Activated CD4-positive, CD25-positive, alpha-beta regulatory T cell treated with anti-CD3 and anti-CD28 coated beads, Interleukin-2, amount 50 U/mL, for 16 hours (primary cell): ENCODE data around the gene DHX16.

ENCODE experiments used
- DNase-seq: peaks from one replicate; pipeline ENCODE4 v3.0.0-alpha.2; 2020; ENCODE audit warnings: low read depth, low spot score

DHX16 gene

DNA sequence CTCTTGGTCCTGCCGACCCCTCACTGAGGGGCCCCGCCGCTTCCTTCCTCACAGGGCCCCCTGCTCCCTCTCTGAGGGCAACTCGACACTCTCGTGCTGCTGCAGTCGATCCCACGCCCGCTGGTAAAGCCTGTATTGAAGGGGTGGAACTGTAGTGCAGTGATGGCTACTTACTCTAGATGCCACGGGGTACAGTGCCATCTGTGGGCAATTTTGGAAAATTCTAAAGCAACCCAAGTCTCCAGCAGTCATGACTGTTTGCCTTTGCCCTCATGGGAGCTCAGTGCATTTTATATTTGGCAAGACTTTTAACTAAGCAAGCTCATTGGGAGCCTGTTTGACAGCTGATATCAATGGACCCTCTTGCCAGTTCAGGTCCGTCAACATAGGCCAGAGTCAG is 32.3 kb downstream of the DHX16 start:
- DNase-seq, result no peak

- DNase-seq, result no peak
Measured at GRCh38 chr6:30635834-30636233, 37.0 kb downstream of the DHX16 start.

- DNase-seq, result peak; percentile 72
Measured at GRCh38 chr6:30626484-30627366, 46.1 kb downstream of the DHX16 start, which contains the start of gene ATAT1. TSS of gene ATAT1 (plus strand) at chr6:30626874.

DNA sequence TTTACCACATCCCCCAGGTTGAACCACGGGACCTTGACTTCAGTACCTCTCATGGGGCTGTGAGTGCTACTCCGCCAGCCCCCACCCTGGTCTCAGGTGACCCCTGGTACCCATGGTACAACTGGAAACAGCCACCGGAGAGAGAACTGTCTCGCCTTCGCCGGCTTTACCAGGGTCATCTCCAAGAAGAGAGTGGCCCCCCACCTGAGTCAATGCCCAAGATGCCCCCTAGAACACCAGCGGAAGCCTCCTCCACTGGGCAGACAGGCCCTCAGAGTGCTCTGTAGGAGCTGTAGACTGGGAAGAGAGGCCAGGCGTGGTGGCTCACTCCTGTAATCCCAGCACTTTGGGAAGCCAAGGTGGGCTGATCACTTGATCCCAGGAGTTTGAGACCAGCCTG is 47.3 kb downstream of the DHX16 start:
- no peak for DNase-seq

GRCh38 chr6:30619561-30619960 is 53.2 kb downstream of the DHX16 start:
- no peak for DNase-seq

DNA sequence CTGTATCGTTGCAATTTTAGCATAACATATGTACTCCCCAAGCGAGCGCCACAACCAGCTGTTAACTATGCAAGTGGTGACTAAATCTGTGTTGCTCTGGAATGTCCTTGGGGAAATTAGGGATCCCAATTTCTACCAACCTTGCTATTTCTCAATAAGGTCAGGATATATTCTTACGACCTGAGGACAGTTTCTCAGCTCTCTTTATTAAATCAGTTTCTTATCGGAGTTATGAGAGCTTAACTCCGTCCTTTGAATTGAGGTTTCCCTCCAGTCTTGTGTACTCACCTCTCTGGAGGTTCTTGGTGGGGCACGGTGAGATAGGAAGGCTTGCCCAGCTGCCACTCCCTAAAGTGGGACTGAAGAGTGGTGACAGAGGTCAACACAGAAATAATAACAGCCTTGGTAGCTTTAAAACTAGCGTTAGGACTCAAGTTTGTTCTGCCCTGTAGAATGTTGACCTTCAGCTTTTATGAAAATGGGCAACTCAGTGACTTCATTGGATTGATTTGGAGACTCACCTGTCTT is 54.5 kb downstream of the DHX16 start:
- no peak for DNase-seq

DNA sequence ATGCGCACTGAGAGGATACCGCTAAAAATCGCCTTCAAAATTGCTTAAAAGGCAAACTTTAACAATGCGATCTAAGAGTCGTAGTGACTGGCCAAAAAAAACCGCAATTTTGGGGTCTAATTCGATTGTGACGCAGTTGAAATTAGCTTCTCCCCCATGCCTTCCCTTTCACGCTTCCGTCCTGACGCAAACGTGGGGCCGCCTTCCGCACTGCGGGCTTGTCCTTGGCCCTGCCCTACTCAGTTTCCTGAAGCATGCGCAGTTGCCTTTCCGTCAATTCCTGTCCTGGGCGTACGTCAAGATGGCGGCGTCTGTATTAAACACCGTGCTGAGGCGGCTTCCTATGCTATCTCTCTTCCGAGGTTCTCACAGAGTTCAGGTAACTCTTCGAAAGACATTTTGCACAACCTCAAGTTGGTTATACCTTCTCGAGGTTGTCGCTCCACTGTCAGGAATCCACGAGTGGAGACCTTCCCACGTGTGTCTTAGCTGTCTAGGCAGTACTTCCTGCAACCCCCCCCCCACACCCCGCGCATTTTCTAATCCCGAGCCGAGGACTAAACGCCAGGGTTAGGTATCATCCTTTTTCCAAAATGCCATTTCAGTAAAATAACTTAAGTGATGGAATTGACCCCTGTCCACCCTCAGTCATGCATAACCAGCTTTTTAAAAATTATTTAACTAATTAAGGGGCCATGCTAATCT is 55.1 kb downstream of the DHX16 start, which contains the start of gene MRPS18B:
TSS of gene MRPS18B (plus strand) at position 276 of the 705 bp plus-strand sequence. CDS start at position 302, 26 bp downstream.
- DNase-seq, result peak; percentile 98

DNA sequence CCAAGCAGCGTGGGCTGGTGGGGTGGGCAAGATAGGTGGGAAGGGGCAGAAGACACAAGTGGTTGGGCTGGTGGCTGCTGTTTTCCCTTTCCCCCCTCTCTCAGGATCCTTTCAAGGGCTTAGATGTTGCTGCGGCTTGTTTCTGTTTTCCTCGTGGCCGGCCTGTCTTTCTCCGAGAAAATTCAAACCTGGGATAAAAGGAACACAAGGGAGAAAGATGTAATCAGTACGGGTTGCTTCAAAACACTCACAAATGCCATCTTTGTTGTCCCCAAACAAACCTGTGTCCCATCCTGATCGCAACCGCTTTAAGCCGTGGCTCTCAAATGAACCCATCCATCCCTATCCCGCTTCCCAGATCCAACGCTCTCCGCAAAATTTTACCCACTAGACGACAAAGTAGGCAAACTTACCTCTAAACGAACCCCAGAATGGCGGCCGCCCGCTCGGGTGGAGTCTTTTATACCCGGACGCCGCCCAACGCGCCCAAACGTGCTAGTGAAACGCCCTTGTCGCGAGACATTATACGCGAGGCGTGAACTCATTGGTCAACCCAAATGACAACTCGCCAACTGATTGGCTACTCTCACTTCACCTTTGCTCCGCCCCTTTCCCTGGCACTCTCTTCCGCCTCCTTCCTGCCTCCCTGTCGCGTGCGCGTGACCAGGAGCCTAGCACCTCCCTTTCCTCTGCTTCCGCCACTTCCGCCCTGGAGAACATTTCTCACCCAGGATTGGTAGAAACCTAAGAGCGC is 55.8 kb downstream of the DHX16 start, which contains the start of gene PPP1R10:
TSS of gene PPP1R10 (minus strand) at position 433 of the 754 bp plus-strand sequence. CDS start 7,299 bp downstream, outside the sequence.
- DNase-seq, result peak; percentile 98

DNA sequence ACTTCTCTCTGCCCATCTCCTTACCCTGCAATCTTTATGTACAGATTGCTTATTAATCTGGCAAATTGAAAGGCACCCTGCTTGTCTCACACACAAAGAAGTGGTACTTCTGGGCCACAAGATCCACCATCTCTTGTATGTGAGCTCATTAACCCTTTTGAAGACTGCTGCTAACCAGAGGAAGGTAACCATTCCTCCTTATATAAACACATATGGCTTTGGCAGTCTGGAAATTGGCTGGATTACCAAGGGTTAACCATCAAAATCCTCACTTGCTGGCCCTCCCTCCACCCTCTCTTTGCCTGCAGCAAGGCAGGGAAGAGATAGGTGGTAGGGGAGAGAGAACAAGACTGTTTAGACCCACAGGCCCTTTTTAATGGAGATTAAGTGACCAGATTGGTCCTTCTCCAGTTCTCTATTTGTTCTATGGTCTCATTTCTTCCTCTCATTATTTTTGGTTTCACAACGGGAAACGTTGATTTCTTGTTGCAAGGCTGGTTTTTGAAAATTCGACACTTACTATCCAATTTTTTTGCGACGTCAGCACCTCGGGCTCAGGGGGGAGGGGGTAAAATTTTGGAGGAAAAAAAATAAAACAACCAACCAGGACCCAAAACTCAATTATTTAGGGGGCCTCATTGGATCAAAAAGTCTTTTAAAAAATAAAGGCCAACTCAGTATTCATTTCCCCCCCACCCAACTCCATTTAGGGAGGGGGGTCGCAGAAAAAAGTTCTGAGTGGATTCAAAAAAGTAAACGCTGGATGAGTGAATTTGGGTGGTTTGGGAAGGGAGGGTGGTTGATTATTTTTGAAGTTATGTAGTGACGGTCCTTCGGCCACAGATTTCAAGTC is 56.6 kb downstream of the DHX16 start:
- no peak for DNase-seq

DNA sequence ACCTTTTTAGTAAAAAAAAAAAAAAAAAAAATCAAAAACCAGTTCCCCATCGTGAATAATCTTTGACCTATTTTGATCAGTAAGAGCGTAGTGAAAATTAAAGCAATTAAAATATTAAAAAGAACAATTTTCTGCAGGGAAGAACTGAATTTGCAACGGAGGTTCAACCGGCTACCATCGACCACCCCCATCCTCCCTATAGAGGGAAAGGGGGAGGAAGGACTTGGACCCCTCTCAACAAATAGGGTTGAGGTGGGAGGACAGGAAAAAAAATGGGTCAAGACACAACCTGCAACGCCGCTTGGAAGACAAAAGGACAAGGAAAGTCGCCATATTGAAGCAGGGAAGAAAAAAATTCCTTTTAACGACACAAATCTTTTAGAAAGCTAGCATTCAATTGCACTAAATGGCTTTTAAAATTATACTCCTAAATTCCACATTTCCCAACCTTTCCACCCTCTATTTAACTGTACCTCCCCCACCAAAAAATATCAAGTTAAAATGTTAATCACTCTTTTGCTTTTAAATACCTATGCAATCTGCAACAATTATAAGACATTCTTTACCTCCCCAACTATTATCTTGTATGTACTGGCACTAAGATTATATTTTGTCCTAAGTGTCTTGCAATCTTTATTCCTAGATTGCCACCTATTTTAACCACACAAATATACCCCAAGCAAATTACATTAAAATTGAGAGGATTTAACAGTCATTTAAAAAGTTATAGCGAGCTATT is 57.4 kb downstream of the DHX16 start:
- DNase-seq, result no peak

DNA sequence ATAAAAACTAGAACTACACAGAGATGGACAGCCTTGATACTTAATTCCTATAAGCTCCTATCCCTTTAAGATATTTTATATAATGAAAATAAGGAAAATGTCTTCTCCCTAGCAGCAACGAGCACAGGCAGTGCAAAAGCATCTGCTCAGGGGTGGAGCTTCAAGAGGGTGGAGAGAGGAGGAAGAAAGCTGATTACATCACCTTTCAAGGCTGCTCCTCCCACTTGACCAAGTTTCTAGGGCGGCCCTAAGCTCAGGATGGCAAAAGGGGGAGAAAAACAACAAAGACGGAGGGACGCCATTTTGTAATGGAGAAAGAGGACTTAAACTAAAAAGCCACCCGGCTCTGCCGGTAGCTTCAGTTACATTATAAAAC is 58.0 kb downstream of the DHX16 start:
- DNase-seq, result peak; percentile 78

- DNase-seq, result no peak
Measured at GRCh38 chr6:30614044-30614842, 58.6 kb downstream of the DHX16 start.

DNA sequence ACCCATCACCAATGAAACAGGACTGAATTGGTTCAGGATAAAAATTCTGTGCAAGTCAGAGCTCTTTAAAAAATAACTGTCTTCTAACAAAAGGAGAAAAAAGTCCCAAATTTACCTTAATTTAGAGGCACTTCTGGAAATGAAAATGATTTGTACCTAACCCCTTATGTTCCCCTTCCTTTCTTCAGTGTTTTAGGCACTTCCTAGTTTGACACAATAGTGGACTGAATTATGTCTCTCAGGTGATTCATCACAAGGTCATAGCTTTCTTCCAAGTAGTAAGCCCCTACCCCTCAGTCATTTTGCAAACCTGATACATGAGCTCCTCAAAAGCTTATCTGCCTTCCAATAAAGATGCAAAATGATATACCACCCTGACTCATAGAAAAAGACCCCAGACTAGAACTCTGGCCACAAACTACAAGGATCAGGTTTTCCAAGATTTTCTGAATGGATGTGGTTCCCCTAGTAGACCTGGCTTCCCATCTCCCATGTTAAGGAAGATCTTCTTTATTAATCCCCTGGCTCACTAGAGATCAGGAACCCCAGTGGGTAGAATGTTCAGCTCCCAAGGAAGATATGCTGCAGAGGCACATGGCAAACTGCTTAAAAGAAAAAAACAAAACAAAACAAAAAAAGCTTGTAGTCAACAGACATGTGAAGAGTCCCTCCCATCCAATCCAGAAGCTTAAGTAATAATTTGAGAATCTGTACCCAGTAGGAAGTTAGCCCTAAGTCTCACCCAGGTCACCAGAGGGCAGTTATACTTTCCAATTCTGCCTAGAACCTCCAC is 59.4 kb downstream of the DHX16 start:
- DNase-seq, result no peak

DNA sequence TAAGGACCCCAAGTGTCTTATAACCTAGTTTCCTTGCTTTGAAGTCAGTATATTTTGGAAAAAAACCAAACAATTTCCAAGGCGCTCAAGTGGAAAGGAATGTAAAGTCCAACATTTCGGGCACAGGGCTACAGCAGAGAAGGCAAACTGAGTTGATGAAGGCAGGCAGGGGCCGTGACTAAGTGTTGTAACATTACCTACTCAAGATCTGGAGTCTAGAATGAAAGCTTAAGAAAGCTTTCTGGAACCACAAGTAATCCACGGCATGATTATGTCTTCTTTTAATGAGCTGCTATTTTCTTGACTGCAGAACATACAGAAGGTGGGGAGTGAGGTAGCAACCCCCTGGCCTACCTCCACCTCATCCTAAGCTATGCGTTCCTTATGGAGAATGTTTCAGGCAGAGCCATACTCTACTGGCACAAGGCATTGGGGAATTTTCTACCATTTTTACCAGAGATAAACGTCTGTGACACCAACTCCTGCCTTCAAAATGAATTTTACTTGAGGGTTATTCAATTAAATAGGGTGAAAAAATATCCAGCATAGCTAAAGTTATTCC is 60.0 kb downstream of the DHX16 start:
- DNase-seq, result no peak

GRCh38 chr6:30612213-30612612 is 60.6 kb downstream of the DHX16 start:
- no peak for DNase-seq

DNA sequence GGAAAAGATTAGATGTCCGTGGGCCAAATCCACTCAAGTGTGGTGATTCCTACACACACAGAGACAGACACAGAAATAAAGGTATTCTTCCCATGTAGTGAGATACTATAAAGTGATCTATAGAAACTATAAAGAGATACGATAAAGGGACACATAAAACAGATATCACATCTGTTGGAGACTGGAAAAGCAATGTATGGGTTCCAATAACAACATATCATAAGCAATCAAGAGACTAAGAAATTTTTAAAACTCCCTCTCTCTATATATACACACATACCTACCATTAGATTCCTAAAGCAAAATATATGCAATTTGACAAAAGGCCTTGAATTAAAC is 61.0 kb downstream of the DHX16 start:
- DNase-seq, result no peak

- no peak for DNase-seq
Measured at GRCh38 chr6:30611150-30611855, 61.5 kb downstream of the DHX16 start.

GRCh38 chr6:30610065-30610464 is 62.7 kb downstream of the DHX16 start:
- no peak for DNase-seq
